Erythroblast (primary cell): ENCODE measurements around the gene LGALS7.

Source experiments
- GATA1 ChIP-seq: IDR thresholded peaks from 2 replicates; pipeline ENCODE4 v1.6.1; 2011; ENCODE audit warnings: low read depth, mild to moderate bottlenecking, control low read depth, low read length, moderate library complexity
- POLR2A ChIP-seq: IDR thresholded peaks from 2 replicates; pipeline ENCODE4 v1.6.1; 2011; ENCODE audit warnings: mild to moderate bottlenecking, low read length

- TF ChIP-seq POLR2A, result no peak
- no peak for TF ChIP-seq GATA1
These were observed 33.1 kb downstream of the LGALS7 start for GRCh38 chr19:38740257-38740592.
